Spleen (tissue), 11 donors: ENCODE measurements around the gene OR51T1. TPM values are rescaled to one million over a fixed set of nuclear protein-coding genes. Genes with fewer than 3 reads are reported as not detected.

Experiments used
- DNase-seq: peaks from one replicate; pipeline ENCODE4 v3.0.0-alpha.2; 2020
- H3K27ac ChIP-seq, 8 donors: fragments of 200-600 bp; sonication (generic) in 7 of 8; 1 replicate in 4 of 8; 2 replicates in 4 of 8; pipeline versions ENCODE4 v1.5.0 to v1.8.0; 2016 to 2021; ENCODE audit warnings: inconsistent platforms in 4 of 8, mild to moderate bottlenecking in 4 of 8, moderate library complexity in 1 of 8
- H3K27me3 ChIP-seq, 7 donors: fragments of 200-600 bp; sonication (generic) in 6 of 7; replicated peaks in 1 of 7; 1 replicate in 4 of 7; 2 replicates in 3 of 7; pipeline versions ENCODE4 v1.5.0 to v1.8.0; 2016 to 2021; ENCODE audit warnings: inconsistent platforms in 3 of 7, mild to moderate bottlenecking in 1 of 7
- H3K36me3 ChIP-seq, 6 donors: fragments of 200-600 bp; sonication (generic) in 5 of 6; 1 replicate in 4 of 6; 2 replicates in 2 of 6; pipeline versions ENCODE4 v1.5.0 to v1.8.0; 2016 to 2021; ENCODE audit warnings: inconsistent platforms in 2 of 6
- H3K4me1 ChIP-seq, 6 donors: fragments of 200-600 bp; sonication (generic) in 5 of 6; 1 replicate in 3 of 6; 2 replicates in 3 of 6; pipeline versions ENCODE4 v1.5.0 to v1.8.0; 2016 to 2021; ENCODE audit warnings: inconsistent platforms in 3 of 6
- H3K4me3 ChIP-seq, 8 donors: fragments of 200-600 bp; sonication (generic) in 7 of 8; 1 replicate in 4 of 8; 2 replicates in 4 of 8; pipeline versions ENCODE4 v1.5.0 to v1.8.0; 2016 to 2021; ENCODE audit warnings: inconsistent platforms in 4 of 8, mild to moderate bottlenecking in 4 of 8, moderate library complexity in 2 of 8
- H3K9me3 ChIP-seq, 8 donors: fragments of 200-600 bp; sonication (generic) in 7 of 8; 1 replicate in 4 of 8; 2 replicates in 4 of 8; pipeline versions ENCODE4 v1.5.0 to v1.8.0; 2016 to 2021; ENCODE audit warnings: inconsistent platforms in 4 of 8
- POLR2A ChIP-seq, 3 donors: fragments of 450-650 bp; IDR thresholded peaks; one replicate each; pipeline ENCODE4 v1.5.1; 2017; ENCODE audit warnings: antibody characterized with exemption in 3 of 3, mild to moderate bottlenecking in 1 of 3
- POLR2AphosphoS5 ChIP-seq, 3 donors: sonication (generic); formaldehyde crosslinking; IDR thresholded peaks; one replicate each; pipeline ENCODE4 v1.5.1; 2017; ENCODE audit warnings: antibody characterized with exemption in 3 of 3
- WGBS, 5 donors: extraction: QIAGEN DNeasy Blood & Tissue Kit in 3 of 5; methylation state at CpG; one replicate each; pipeline versions ENCODE4 v1.1.5 to v1.1.7; 2013 to 2018; 5-methylcytosine and 5-hydroxymethylcytosine counted together
- intact Hi-C: fragments of 100-400 bp; cut with DNase I; formaldehyde crosslinking; loops from one replicate; pipeline ENCODE4 v1.15.0; 2023; ENCODE audit warnings: low total_unique reads
- polyA plus RNA-seq, 3 donors: library from polyadenylated mRNA; stranded (reverse); fragments of 200-250 nt; gene quantifications; one replicate each; pipeline ENCODE4 v1.2.1, GENCODE V29; 2013
- total RNA-seq, 7 donors: library from RNA; depleted of rRNA in 3 of 7; stranded (reverse); fragments of >200 nt in 3 of 7; fragmentation: NEBNext Ultra II Directional in 4 of 7; extraction: Animal tissue kit (Norgen Biotek cat#: 25700) in 4 of 7; gene quantifications; one replicate each; pipeline versions ENCODE4 v1.1.0 to v1.2.1, GENCODE V29; 2016 to 2021
- TF ChIP-seq, protein P1 (sequence below), 11 experiments: fragments of 200-600 bp in 7 of 11; fragments of 450-650 bp in 4 of 11; sonication (generic) in 4 of 11; IDR thresholded peaks in 8 of 11; conservative IDR thresholded peaks in 3 of 11; 1 replicate in 7 of 11; 2 replicates in 4 of 11; pipeline versions ENCODE4 v1.4.0 to v1.8.0; 2016 to 2021; ENCODE audit warnings: antibody characterized with exemption in 11 of 11, inconsistent platforms in 4 of 11, mild to moderate bottlenecking in 1 of 11
- donor health status: healthy with polysubstance abuse.
- donor health status: DM: no; HTN: no; CAD: no; lungs with moderate emphysema.
- donor health status: DM: no; HTN: no; CAD: no.
- donor health status: Bipolar disorder and iron deficiency.
- donor health status: healthy.
- donor health status: DM: no; HTN: no; CAD: no.
- donor health status: DM: yes; HTN: yes; CAD: no.

OR51T1 gene
- total and polyA plus RNA-seq, 10 donors, result not detected

DNA sequence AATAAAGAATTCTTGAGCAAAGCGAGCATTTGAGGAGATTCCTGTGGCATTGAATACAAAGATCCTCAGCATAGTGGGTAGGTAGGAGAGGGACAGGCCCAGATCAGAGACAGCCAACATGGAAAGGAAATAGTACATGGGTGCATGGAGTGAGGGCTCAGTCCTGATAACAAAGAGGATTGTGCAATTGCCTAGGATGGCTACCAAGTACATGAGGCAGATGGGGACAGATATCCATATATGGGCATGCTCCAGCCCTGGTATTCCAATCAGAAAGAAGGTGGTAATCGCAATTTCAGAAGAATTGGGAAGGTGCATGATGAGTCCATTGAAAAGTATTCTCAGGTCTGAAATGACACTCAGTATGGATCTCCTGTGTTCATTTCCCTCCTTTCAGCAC, 8.6 kb downstream of the OR51T1 start:
- Histone ChIP-seq H3K4me1 (no peaks in the 10 kb centered on the region), H3K27me3 (no peaks in the 10 kb centered on the region), H3K36me3 (no peaks in the 10 kb centered on the region), H3K4me3 (no peak overlapping the region), H3K9me3 (no peaks in the 10 kb centered on the region), H3K27ac (no peak overlapping the region)
- intact Hi-C loops, result no loop called here
- TF ChIP-seq POLR2AphosphoS5 (IDR thresholded peaks at IDR 0.05), result no peak
- TF ChIP-seq, protein P1, sequence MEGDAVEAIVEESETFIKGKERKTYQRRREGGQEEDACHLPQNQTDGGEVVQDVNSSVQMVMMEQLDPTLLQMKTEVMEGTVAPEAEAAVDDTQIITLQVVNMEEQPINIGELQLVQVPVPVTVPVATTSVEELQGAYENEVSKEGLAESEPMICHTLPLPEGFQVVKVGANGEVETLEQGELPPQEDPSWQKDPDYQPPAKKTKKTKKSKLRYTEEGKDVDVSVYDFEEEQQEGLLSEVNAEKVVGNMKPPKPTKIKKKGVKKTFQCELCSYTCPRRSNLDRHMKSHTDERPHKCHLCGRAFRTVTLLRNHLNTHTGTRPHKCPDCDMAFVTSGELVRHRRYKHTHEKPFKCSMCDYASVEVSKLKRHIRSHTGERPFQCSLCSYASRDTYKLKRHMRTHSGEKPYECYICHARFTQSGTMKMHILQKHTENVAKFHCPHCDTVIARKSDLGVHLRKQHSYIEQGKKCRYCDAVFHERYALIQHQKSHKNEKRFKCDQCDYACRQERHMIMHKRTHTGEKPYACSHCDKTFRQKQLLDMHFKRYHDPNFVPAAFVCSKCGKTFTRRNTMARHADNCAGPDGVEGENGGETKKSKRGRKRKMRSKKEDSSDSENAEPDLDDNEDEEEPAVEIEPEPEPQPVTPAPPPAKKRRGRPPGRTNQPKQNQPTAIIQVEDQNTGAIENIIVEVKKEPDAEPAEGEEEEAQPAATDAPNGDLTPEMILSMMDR (IDR thresholded peaks at IDR 0.05 in 8 of 11, conservative IDR thresholded peaks at IDR 0.05 in 3 of 11), result no peak
- no peak for TF ChIP-seq POLR2A (IDR thresholded peaks at IDR 0.05)
- DNase-seq, result no peak
- WGBS, 5 donors, result 79 to 92% (median 89%) methylated on average over 2 of the region's 2 CpGs

DNA sequence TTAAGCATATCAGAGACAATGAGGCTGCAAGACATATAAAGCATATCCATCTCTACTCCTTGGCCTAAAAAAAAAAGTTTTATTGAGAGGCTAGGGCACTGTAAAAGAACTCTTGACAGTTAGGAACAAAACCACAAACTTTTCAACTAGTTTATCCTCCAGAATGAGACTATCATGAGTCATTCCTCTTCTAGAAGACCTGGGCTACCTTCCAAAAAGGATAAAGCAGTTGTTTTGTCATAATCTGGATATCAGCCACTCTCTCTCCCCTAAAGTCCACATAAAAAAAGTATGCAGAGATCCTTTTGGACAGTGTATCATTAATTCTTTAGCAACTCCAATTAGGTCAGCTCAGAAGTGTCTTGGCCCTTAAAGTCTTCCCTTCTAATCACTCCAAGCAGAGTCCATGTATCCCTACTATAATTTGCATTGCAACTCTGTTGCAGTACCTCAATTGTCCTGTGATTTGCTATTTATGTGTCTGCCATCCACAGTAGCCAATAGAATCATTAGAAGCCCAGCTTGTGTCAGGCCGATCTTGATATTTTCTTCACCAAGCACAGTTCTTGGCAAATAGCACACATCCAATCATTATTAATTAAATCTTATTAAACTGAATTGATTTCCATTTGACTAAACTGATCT, 10.4 kb downstream of the OR51T1 start:
- no peaks in the 10 kb centered on the region for H3K9me3 ChIP-seq
- H3K27me3 ChIP-seq, result no peaks in the 10 kb centered on the region
- no peaks in the 10 kb centered on the region for H3K36me3 ChIP-seq
- H3K4me3 ChIP-seq, result no peak overlapping the region
- H3K4me1 ChIP-seq, result no peaks in the 10 kb centered on the region
- 88 to 100% (median 93%) methylated on average over 1 of the region's 1 CpG for WGBS, 5 donors
- intact Hi-C loops, result no loop called here
- no peak for TF ChIP-seq POLR2A (IDR thresholded peaks at IDR 0.05)
- no peak for TF ChIP-seq POLR2AphosphoS5 (IDR thresholded peaks at IDR 0.05)
- TF ChIP-seq, protein P1 (IDR thresholded peaks at IDR 0.05 in 8 of 11, conservative IDR thresholded peaks at IDR 0.05 in 3 of 11), result no peak
- no peak for DNase-seq
- no peak overlapping the region for H3K27ac ChIP-seq

- H3K27ac ChIP-seq, result no peak within 1 kb of the TSS
- no peaks in the 10 kb centered on the region for H3K36me3 ChIP-seq
- TF ChIP-seq POLR2AphosphoS5 (IDR thresholded peaks at IDR 0.05), result no peak
- TF ChIP-seq, protein P1 (IDR thresholded peaks at IDR 0.05 in 8 of 11, conservative IDR thresholded peaks at IDR 0.05 in 3 of 11), result no peak
- TF ChIP-seq POLR2A (IDR thresholded peaks at IDR 0.05), result no peak
- no peaks in the 10 kb centered on the region for H3K9me3 ChIP-seq
- H3K4me3 ChIP-seq, result no peak within 1 kb of the TSS
- no peaks in the 10 kb centered on the region for H3K27me3 ChIP-seq
- no peak for DNase-seq
- intact Hi-C loops, result no loop called here
- no peaks in the 10 kb centered on the region for H3K4me1 ChIP-seq
Measured at GRCh38 chr11:4903484-4903883, 21.8 kb downstream of the OR51T1 start, which contains the start of gene OR51A7. Gene OR51A7 (plus strand): TSS chr11:4903783. CDS start chr11:4907370, 3,587 bp downstream.

DNA sequence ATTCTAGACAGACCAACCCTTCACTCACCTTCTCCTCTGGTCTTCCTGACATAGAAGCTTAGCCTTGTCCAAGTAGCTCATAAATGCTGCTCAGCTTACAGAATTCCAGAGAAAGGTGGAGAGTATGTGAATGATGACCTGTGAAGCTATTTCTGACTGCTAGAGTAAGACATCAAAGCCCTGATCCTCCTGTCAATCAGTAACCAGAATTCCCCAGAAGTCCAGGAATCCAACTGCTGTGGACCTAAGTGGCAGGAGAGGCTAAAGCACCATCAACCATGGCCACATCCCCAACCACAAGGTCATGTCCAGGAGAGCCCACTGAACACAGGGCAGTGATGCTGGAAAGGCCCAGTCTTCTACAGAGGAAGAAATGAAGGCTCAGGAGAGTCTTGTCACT, 34.9 kb downstream of the OR51T1 start:
- Histone ChIP-seq H3K27ac (no peak overlapping the region), H3K27me3 (no peaks in the 10 kb centered on the region), H3K36me3 (no peaks in the 10 kb centered on the region), H3K4me3 (no peak overlapping the region), H3K9me3 (no peaks in the 10 kb centered on the region), H3K4me1 (no peaks in the 10 kb centered on the region)
- no peak for DNase-seq
- TF ChIP-seq POLR2A (IDR thresholded peaks at IDR 0.05) (no peak), POLR2AphosphoS5 (IDR thresholded peaks at IDR 0.05) (no peak)
- TF ChIP-seq, protein P1 (IDR thresholded peaks at IDR 0.05 in 8 of 11, conservative IDR thresholded peaks at IDR 0.05 in 3 of 11), result no peak
- intact Hi-C loops, result no loop called here
